Measurements from ENCODE around the gene TERC. TPM values are rescaled to one million over a fixed set of nuclear protein-coding genes. Genes with fewer than 3 reads are reported as not detected.

TERC gene
- total RNA-seq, 1 experiment from 2014 or later, result 159 TPM

Other genes with a start within 250 kb of the TERC start
- gene MECOM, start 101.3 kb downstream of the TERC start, total RNA-seq (2014; rRNA removed; shearing (Covaris generic)), result 7.4 and 10.0 TPM in 2 replicates
- not detected in 2 replicates for gene ACTRT3, start 4.5 kb upstream of the TERC start, total RNA-seq (2014; rRNA removed; shearing (Covaris generic))
- gene MYNN, start 8.3 kb upstream of the TERC start, total RNA-seq (2014; rRNA removed; shearing (Covaris generic)), result 12.9 and 14.7 TPM in 2 replicates
- not detected in 2 replicates for gene LRRIQ4, start 47.8 kb upstream of the TERC start, total RNA-seq (2014; rRNA removed; shearing (Covaris generic))
- 5.6 and 9.2 TPM in 2 replicates for gene LRRC34, start 47.8 kb upstream of the TERC start, total RNA-seq (2014; rRNA removed; shearing (Covaris generic))
- gene LRRC31, start 104.9 kb upstream of the TERC start, total RNA-seq (2014; rRNA removed; shearing (Covaris generic)), result not detected in 2 replicates
- not detected in 2 replicates for gene SAMD7, start 146.5 kb upstream of the TERC start, total RNA-seq (2014; rRNA removed; shearing (Covaris generic))
- 11.0 and 26.2 TPM in 2 replicates for gene SEC62, start 201.7 kb upstream of the TERC start, total RNA-seq (2014; rRNA removed; shearing (Covaris generic))

Measured in Daoy (cell line).